H1 (cell line): ENCODE measurements around the gene ASTN2. TPM values are rescaled to one million over a fixed set of nuclear protein-coding genes. Genes with fewer than 3 reads are reported as not detected.

ENCODE experiments used
- ASH2L ChIP-seq: fragments of 200-600, 300-600 bp; sonication (generic); IDR thresholded peaks from one replicate; pipeline ENCODE4 v1.7.1; 2017; ENCODE audit warnings: low read length
- CHD7 ChIP-seq: fragments of 300-600 bp; sonication (generic); IDR thresholded peaks from 2 replicates; pipeline ENCODE4 v1.7.1; 2012; ENCODE audit warnings: low read length, moderate library complexity, mild to moderate bottlenecking, inconsistent platforms; ENCODE audit not compliant: insufficient replicate concordance
- NANOG ChIP-seq: IDR thresholded peaks from 2 replicates; pipeline ENCODE4 v1.6.1; 2011; ENCODE audit warnings: low read length, low read depth, mild to moderate bottlenecking, inconsistent platforms; ENCODE audit not compliant: insufficient read depth, poor library complexity, severe bottlenecking
- SP2 ChIP-seq: IDR thresholded peaks from 2 replicates; pipeline ENCODE4 v1.6.1; 2012; ENCODE audit warnings: mild to moderate bottlenecking, low read length, inconsistent platforms
- TBP ChIP-seq: IDR thresholded peaks from 2 replicates; pipeline ENCODE4 v1.6.1; 2011; ENCODE audit warnings: low read depth, low read length, improper control_type of control experiment
- ZNF274 ChIP-seq: IDR thresholded peaks from 2 replicates; pipeline ENCODE4 v1.7.0; 2012; ENCODE audit warnings: low read length, borderline replicate concordance; ENCODE audit errors: extremely low read depth
- polyA plus RNA-seq, 7 experiments: library from polyadenylated mRNA; depleted of rRNA in 3 of 7; stranded (reverse) in 5 of 7; unstranded in 2 of 7; fragments of >200 nt in 5 of 7; fragments of 200-250 nt in 2 of 7; gene quantifications; 1 replicate in 5 of 7; 2 replicates in 1 of 7; 4 replicates in 1 of 7; pipeline versions ENCODE4 v1.2.1 to v1.2.3, GENCODE V29; 2011 to 2013; ENCODE audit warnings: missing spikeins in 2 of 7, mixed read lengths in 2 of 7
- total RNA-seq: library from RNA; stranded (reverse); fragmentation: NEBNext Ultra II Directional; extraction: Animal tissue kit (Norgen Biotek cat#: 25700); gene quantifications from 2 replicates; pipeline ENCODE4 v1.2.1, GENCODE V29; 2021

Gene ASTN2
- total and polyA plus RNA-seq, 2 of the 8 experiments (the other 6 are each of a cell fraction or from before 2014, with no cell fraction given), result 8.2 to 13.7 TPM

DNA sequence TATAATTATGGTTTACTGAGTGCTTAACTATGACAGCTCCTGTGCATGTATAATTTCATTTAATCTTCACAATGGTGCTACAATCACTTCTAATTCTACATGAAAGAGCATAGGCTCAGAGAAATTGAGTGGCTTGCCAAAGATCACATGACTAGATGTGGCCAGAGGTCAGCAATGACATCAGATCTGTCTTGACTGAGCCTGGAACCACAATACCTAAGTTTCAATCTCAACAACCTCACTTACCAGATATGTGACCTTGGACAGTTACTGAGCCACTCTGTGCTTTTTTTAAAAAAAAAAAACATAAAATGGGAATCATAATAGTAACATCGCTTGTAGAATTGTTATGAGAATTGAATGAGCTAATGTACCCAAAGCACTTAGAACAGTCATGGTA is 597.1 kb downstream of the ASTN2 start (continued):
- TF ChIP-seq CHD7 (no peak), SP2 (no peak), TBP (no peak), NANOG (no peak), ASH2L (no peak), ZNF274 (no peak)
